Memory B cell (primary cell): ENCODE measurements around the gene PPP2R1B.
"Not testable (repeated sequence)": the region's sequence is repeated elsewhere in the genome, so short reads cannot be mapped to it uniquely, and the experiment has no call there.

Experiments
- ATAC-seq: fragments of 150-1000 bp; cut with Tn5 transposase; 2 replicates; pipeline ENCODE4 v1.10.0; 2021; ENCODE audit warnings: low read depth, mild to moderate bottlenecking, moderate library complexity
- DNase-seq, 2 donors: peaks; one replicate each; pipeline ENCODE4 v3.0.0; 2022; ENCODE audit warnings: low spot score in 2 of 2
- H3K27ac Mint-ChIP-seq: one replicate; pipeline ENCODE4 v1.8.0; 2022; ENCODE audit warnings: mild to moderate bottlenecking, moderate library complexity, mixed read lengths
- H3K27me3 Mint-ChIP-seq: one replicate; pipeline ENCODE4 v1.8.0; 2022; ENCODE audit warnings: mixed read lengths
- H3K36me3 Mint-ChIP-seq: one replicate; pipeline ENCODE4 v1.8.0; 2022; ENCODE audit warnings: mild to moderate bottlenecking, mixed read lengths
- H3K4me1 Mint-ChIP-seq: one replicate; pipeline ENCODE4 v1.8.0; 2022; ENCODE audit warnings: mixed read lengths
- H3K4me3 Mint-ChIP-seq: one replicate; pipeline ENCODE4 v1.8.0; 2022; ENCODE audit warnings: mild to moderate bottlenecking, moderate library complexity, mixed read lengths
- H3K9me3 Mint-ChIP-seq: one replicate; pipeline ENCODE4 v1.8.0; 2022; ENCODE audit warnings: mixed read lengths

Gene PPP2R1B

GRCh38 chr11:111793863-111794262 is 27.7 kb upstream of the PPP2R1B start:
- no peak for ATAC-seq
- Mint-ChIP-seq H3K4me1 (peaks cover 10% of the 10 kb centered on the region), H3K36me3 (peaks cover 29% of the 10 kb centered on the region)

GRCh38 chr11:111792955-111793500 is 26.8 kb upstream of the PPP2R1B start:
- Mint-ChIP-seq H3K4me3 (no peak overlapping the region), H3K36me3 (peaks cover 23% of the 10 kb centered on the region), H3K4me1 (peaks cover 10% of the 10 kb centered on the region), H3K9me3 (peaks cover 6% of the 10 kb centered on the region), H3K27ac (no peak overlapping the region), H3K27me3 (no peaks in the 10 kb centered on the region)
- ATAC-seq = no peak
- no peak for DNase-seq

More at GRCh38 chr11:111793863-111794262, 27.7 kb upstream of the PPP2R1B start:
- Mint-ChIP-seq H3K27ac (no peak overlapping the region), H3K27me3 (no peaks in the 10 kb centered on the region), H3K9me3 (peaks cover 6% of the 10 kb centered on the region), H3K4me3 (no peak overlapping the region)
- DNase-seq = no peak

- Mint-ChIP-seq H3K27ac (no peak overlapping the region), H3K4me3 (no peak overlapping the region), H3K36me3 (peaks cover 21% of the 10 kb centered on the region), H3K4me1 (peaks cover 10% of the 10 kb centered on the region), H3K27me3 (no peaks in the 10 kb centered on the region), H3K9me3 (peaks cover 4% of the 10 kb centered on the region)
- ATAC-seq = no peak
- no peak for DNase-seq
Measured at GRCh38 chr11:111792314-111792713, 26.1 kb upstream of the PPP2R1B start.

- Mint-ChIP-seq H3K27ac (no peak overlapping the region), H3K9me3 (no peaks in the 10 kb centered on the region), H3K4me3 (no peak overlapping the region), H3K4me1 (no peaks in the 10 kb centered on the region), H3K27me3 (no peaks in the 10 kb centered on the region), H3K36me3 (peaks cover 19% of the 10 kb centered on the region)
- ATAC-seq = no peak
- no peak for DNase-seq
Measured at GRCh38 chr11:111788464-111788863, 22.3 kb upstream of the PPP2R1B start.

DNA sequence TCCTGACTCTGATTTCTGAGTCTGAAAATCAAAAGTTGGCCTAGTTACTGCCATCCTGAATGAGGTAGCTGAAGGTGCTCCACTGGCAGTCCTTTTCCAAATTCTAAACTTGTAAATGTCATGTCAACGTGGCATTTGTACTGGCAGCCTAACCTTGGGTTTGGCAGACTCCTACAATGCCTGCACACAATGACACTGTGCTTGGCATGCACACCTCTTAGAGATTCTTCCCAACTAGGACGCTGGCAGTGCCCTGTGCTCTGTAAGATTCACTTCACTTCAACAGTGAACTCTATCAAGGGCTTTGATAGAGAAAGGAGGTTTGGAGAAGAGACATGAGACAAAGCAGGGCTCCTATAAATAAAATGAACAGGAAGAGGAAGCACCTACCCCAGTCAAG is 21.9 kb upstream of the PPP2R1B start:
- Mint-ChIP-seq H3K4me3 (no peak overlapping the region), H3K9me3 (no peaks in the 10 kb centered on the region), H3K27me3 (no peaks in the 10 kb centered on the region), H3K27ac (no peak overlapping the region), H3K4me1 (no peaks in the 10 kb centered on the region), H3K36me3 (peaks cover 19% of the 10 kb centered on the region)
- DNase-seq = no peak
- no peak for ATAC-seq

GRCh38 chr11:111785886-111786412 is 19.8 kb upstream of the PPP2R1B start:
- H3K27ac Mint-ChIP-seq = peak overlapping the region; percentile 37
- no peak for ATAC-seq

GRCh38 chr11:111785076-111785475 is 18.9 kb upstream of the PPP2R1B start:
- H3K4me3 Mint-ChIP-seq = no peak overlapping the region
- no peak for ATAC-seq
- H3K9me3 Mint-ChIP-seq = no peaks in the 10 kb centered on the region
- H3K4me1 Mint-ChIP-seq = no peaks in the 10 kb centered on the region
- H3K27ac Mint-ChIP-seq = no peak overlapping the region
- peaks cover 15% of the 10 kb centered on the region for H3K36me3 Mint-ChIP-seq
- DNase-seq = no peak
- no peaks in the 10 kb centered on the region for H3K27me3 Mint-ChIP-seq

More at GRCh38 chr11:111785886-111786412, 19.8 kb upstream of the PPP2R1B start:
- Mint-ChIP-seq H3K4me3 (no peak overlapping the region), H3K4me1 (no peaks in the 10 kb centered on the region), H3K27me3 (no peaks in the 10 kb centered on the region), H3K9me3 (no peaks in the 10 kb centered on the region), H3K36me3 (peaks cover 17% of the 10 kb centered on the region)
- no peak for DNase-seq

DNA sequence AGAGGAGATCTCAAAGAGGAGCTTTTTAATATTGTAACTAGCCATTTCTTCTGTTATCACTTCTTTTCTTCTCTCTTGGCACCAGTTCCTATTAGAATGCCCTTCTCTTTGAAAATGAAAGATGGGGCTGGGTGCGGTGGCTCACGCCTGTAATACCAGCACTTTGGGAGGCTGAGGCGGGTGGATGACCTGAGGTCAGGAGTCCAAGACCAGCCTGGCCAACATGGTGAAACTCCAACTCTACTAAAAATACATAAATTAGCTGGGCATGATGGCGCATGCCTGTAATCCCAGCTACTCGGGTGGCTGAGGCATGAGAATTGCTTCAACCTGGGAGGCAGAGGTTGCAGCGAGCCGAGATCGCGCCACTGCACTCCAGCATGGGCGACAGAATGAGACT is 18.1 kb upstream of the PPP2R1B start:
- H3K9me3 Mint-ChIP-seq, H3K27me3 Mint-ChIP-seq, H3K27ac Mint-ChIP-seq, ATAC-seq, H3K4me3 Mint-ChIP-seq, H3K4me1 Mint-ChIP-seq, DNase-seq: not testable (repeated sequence)
- peaks cover 15% of the 10 kb centered on the region for H3K36me3 Mint-ChIP-seq

DNA sequence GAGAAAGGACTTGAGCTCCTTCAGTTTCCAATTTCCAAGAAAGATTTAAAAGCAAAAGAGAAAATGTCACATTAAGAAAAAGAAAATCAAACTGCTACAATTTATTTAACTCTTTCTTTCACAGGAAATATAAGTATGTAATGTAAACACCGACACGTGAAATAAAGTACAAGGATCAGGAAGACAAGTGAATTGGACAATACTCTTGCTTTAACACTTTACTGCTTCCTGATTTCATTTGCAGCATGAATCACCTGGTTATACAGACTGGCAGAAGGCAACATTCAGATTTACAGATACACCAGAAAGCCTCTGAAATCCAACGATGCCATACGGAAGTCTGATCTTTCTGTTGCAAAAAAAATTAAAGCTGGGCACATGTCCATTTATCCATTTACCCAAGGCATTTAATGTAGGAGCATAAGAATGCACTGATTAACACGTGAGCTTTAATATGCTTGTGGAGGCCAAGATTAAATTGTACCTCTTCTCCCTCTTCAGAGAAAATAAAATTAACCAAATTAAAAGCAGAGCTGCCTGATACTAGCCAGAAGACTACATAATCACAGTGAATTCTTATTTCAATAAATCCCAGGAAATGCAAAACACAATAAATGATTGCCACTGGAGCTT is 16.0 kb upstream of the PPP2R1B start:
- Mint-ChIP-seq H3K27me3 (no peaks in the 10 kb centered on the region), H3K27ac (no peak overlapping the region), H3K9me3 (no peaks in the 10 kb centered on the region), H3K36me3 (peaks cover 15% of the 10 kb centered on the region), H3K4me1 (peaks cover 2% of the 10 kb centered on the region), H3K4me3 (no peak overlapping the region)
- no peak for DNase-seq
- ATAC-seq = no peak

DNA sequence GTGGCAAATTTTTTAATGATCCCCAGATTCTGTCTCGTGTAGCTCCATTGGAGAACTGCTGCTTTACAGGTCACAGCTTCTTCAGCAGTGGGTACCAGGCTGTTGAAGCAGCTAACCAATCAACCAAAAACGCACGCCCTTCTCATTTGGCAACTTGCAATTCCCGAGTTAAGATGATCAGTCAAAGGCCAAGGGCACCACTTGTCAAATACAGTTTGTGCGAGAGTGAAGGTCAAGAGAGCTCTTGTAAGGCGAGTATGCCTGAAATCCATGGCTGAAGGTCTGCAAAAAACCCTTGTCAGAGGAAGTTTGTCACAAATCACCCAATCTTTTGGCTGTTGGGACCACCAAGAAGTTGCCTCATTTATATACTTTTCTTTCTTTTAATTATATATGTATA is 12.9 kb upstream of the PPP2R1B start:
- DNase-seq (no peak), ATAC-seq (no peak)
- peaks cover 2% of the 10 kb centered on the region for H3K36me3 Mint-ChIP-seq
- no peaks in the 10 kb centered on the region for H3K27me3 Mint-ChIP-seq
- no peak overlapping the region for H3K27ac Mint-ChIP-seq
- H3K4me1 Mint-ChIP-seq = peaks cover 19% of the 10 kb centered on the region
- no peak overlapping the region for H3K4me3 Mint-ChIP-seq
- H3K9me3 Mint-ChIP-seq = no peaks in the 10 kb centered on the region

DNA sequence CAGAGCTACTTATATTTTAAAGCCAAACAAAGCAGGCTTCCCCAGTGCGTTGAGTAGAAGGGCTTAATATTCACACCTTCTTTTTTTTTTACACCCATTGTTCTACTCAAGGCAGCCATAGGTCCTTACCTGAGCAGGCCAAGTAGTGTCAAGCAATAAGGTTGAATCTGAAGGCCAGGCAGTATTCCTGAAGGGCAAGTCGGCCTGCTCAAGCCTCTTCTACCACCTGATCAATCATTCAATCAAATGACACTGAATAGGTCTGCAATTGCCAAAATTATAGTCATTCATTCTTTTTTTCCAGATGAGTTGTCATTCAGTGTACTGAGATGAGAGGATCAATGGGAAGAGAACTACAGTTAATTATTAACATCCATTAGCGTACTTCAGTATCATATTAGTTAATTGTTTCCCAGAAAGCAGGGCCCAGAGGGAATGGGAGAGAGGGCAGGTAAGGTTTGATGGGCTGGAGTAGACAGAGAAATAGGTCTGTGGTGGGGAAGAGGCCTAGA is 11.9 kb upstream of the PPP2R1B start:
- peaks cover 19% of the 10 kb centered on the region for H3K4me1 Mint-ChIP-seq
- ATAC-seq (no peak), DNase-seq (no peak)
- H3K9me3 Mint-ChIP-seq = no peaks in the 10 kb centered on the region
- H3K27ac Mint-ChIP-seq = no peak overlapping the region
- no peaks in the 10 kb centered on the region for H3K36me3 Mint-ChIP-seq
- no peak overlapping the region for H3K4me3 Mint-ChIP-seq
- no peaks in the 10 kb centered on the region for H3K27me3 Mint-ChIP-seq

DNA sequence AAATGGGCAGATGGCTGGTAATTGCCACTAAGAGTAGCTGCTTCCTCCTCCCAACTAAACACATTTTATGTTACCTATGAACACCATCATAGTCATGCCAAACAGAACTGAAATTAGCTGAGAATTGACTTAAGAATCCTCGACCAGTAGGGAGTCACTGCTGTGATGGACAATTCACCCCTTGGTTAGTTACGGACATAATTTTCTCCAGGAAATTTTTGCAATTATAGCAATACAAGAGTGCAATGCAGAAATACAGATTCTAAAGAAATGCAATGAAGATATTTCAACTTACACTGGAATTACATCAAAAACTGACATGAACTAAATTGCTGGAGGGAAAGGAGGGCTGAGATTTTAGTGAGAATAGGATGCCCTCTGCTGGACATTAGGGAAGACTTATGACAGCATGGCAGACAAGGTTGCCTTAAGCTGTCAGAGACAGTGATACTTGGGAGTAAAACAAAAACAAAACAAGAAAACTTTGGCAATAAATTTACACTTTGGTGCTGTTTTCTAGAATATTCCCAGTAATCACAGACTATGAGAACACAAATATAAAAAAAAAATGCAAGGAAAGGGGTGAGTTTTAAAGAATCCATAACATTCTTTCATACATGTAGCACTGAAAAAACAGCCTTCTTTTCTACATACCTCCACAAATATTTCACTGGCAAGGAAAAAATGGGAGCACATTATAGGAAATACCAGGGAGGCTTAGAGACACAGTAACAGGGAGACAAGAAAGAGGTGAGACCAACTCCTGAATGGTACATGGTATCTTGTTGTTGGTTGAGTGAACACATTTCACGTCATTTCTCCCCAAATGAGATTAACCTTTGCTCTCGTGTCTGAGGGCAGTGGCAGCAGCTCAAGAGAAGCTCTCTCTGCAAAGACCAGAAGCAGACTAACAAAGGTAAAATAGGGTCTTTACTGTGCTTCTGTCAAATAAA is 11.2 kb upstream of the PPP2R1B start:
- peak overlapping the region; percentile 95 for H3K27ac Mint-ChIP-seq
- H3K4me1 Mint-ChIP-seq = peaks cover 19% of the 10 kb centered on the region
- H3K36me3 Mint-ChIP-seq = no peaks in the 10 kb centered on the region
- ATAC-seq (peak; percentile 69), DNase-seq (peak in 1 of 2 donors; percentile 51)
- no peaks in the 10 kb centered on the region for H3K9me3 Mint-ChIP-seq
- no peaks in the 10 kb centered on the region for H3K27me3 Mint-ChIP-seq
- no peak overlapping the region for H3K4me3 Mint-ChIP-seq

GRCh38 chr11:111776398-111777093 is 10.4 kb upstream of the PPP2R1B start:
- Mint-ChIP-seq H3K27ac (peak overlapping the region; percentile 95), H3K9me3 (no peaks in the 10 kb centered on the region), H3K4me1 (peaks cover 19% of the 10 kb centered on the region), H3K4me3 (peak overlapping the region; percentile 75), H3K27me3 (no peaks in the 10 kb centered on the region), H3K36me3 (no peaks in the 10 kb centered on the region)
- peak; percentile 96 for ATAC-seq
- peak; percentile 18 to 39 for DNase-seq
